Parathyroid adenoma (tissue), 2 donors: ENCODE results near the gene SPESP1.

ENCODE experiments used
- H2AFZ ChIP-seq: fragments of 300-600 bp; sonication (generic); one replicate; pipeline ENCODE4 v1.7.0; 2017; ENCODE audit warnings: antibody characterized with exemption, mild to moderate bottlenecking
- H3K27ac ChIP-seq: fragments of 300-600 bp; sonication (generic); one replicate; pipeline ENCODE4 v1.7.0; 2017
- H3K27me3 ChIP-seq: fragments of 300-600 bp; sonication (generic); one replicate; pipeline ENCODE4 v1.7.0; 2017; ENCODE audit warnings: low read length; ENCODE audit not compliant: control insufficient read depth, insufficient read depth
- H3K36me3 ChIP-seq: fragments of 300-600 bp; sonication (generic); one replicate; pipeline ENCODE4 v1.7.0; 2017; ENCODE audit warnings: low read length; ENCODE audit not compliant: control insufficient read depth, insufficient read depth
- H3K4me1 ChIP-seq: fragments of 300-600 bp; sonication (generic); one replicate; pipeline ENCODE4 v1.7.0; 2017; ENCODE audit warnings: control low read depth
- H3K4me2 ChIP-seq: fragments of 300-600 bp; sonication (generic); one replicate; pipeline ENCODE4 v1.7.0; 2017; ENCODE audit warnings: low read length
- H3K4me3 ChIP-seq: fragments of 300-600 bp; sonication (generic); one replicate; pipeline ENCODE4 v1.7.0; 2017; ENCODE audit warnings: low read depth, low read length
- H3K79me2 ChIP-seq: fragments of 300-600 bp; sonication (generic); one replicate; pipeline ENCODE4 v1.7.0; 2017; ENCODE audit warnings: control low read depth
- H3K9ac ChIP-seq: fragments of 300-600 bp; sonication (generic); one replicate; pipeline ENCODE4 v1.7.0; 2017; ENCODE audit warnings: mild to moderate bottlenecking
- H3K9me3 ChIP-seq: fragments of 300-600 bp; sonication (generic); one replicate; pipeline ENCODE4 v1.7.0; 2017; ENCODE audit warnings: low read length; ENCODE audit not compliant: control insufficient read depth
- CTCF ChIP-seq: fragments of 300-600 bp; sonication (generic); IDR thresholded peaks from one replicate; pipeline ENCODE4 v1.7.0; 2017; ENCODE audit warnings: antibody characterized with exemption, mild to moderate bottlenecking
- donor health status: primary hyperparathyroidism.

SPESP1 gene

GRCh38 chr15:68909601-68910100, 20.7 kb upstream of the SPESP1 start:
- no peaks in the 10 kb centered on the region for H3K27me3 ChIP-seq
- H3K9ac ChIP-seq, result no peak overlapping the region
- H3K4me2 ChIP-seq, result no peak overlapping the region
- no peak overlapping the region for H2AFZ ChIP-seq
- no peaks in the 10 kb centered on the region for H3K36me3 ChIP-seq
- H3K4me3 ChIP-seq, result no peak overlapping the region
- no peak overlapping the region for H3K27ac ChIP-seq
- H3K4me1 ChIP-seq, result no peaks in the 10 kb centered on the region
- H3K79me2 ChIP-seq, result no peaks in the 10 kb centered on the region
- TF ChIP-seq CTCF, result no peak
- H3K9me3 ChIP-seq, result no peaks in the 10 kb centered on the region

GRCh38 chr15:68910341-68910740, 20.0 kb upstream of the SPESP1 start:
- Histone ChIP-seq H3K4me2 (no peak overlapping the region), H3K4me3 (no peak overlapping the region), H3K9me3 (no peaks in the 10 kb centered on the region), H3K27me3 (no peaks in the 10 kb centered on the region), H3K4me1 (no peaks in the 10 kb centered on the region), H3K79me2 (no peaks in the 10 kb centered on the region), H3K27ac (no peak overlapping the region), H3K9ac (no peak overlapping the region), H3K36me3 (no peaks in the 10 kb centered on the region), H2AFZ (no peak overlapping the region)
- TF ChIP-seq CTCF, result no peak

- H3K9me3 ChIP-seq, result no peaks in the 10 kb centered on the region
- H3K27ac ChIP-seq, result no peak overlapping the region
- no peak overlapping the region for H3K4me3 ChIP-seq
- no peak for TF ChIP-seq CTCF
- no peak overlapping the region for H3K4me2 ChIP-seq
- H3K36me3 ChIP-seq, result no peaks in the 10 kb centered on the region
- H3K4me1 ChIP-seq, result no peaks in the 10 kb centered on the region
- no peak overlapping the region for H2AFZ ChIP-seq
- H3K9ac ChIP-seq, result no peak overlapping the region
- H3K27me3 ChIP-seq, result no peaks in the 10 kb centered on the region
- no peaks in the 10 kb centered on the region for H3K79me2 ChIP-seq
Observed at GRCh38 chr15:68910816-68911215, 19.5 kb upstream of the SPESP1 start.

GRCh38 chr15:68921926-68922325, 8.4 kb upstream of the SPESP1 start:
- Histone ChIP-seq H2AFZ (no peak overlapping the region), H3K9ac (no peak overlapping the region), H3K4me2 (no peak overlapping the region), H3K36me3 (no peaks in the 10 kb centered on the region), H3K4me1 (no peaks in the 10 kb centered on the region), H3K27ac (no peak overlapping the region), H3K79me2 (no peaks in the 10 kb centered on the region), H3K9me3 (no peaks in the 10 kb centered on the region), H3K4me3 (no peak overlapping the region), H3K27me3 (no peaks in the 10 kb centered on the region)
- TF ChIP-seq CTCF, result no peak

- Histone ChIP-seq H3K36me3 (no peaks in the 10 kb centered on the region), H2AFZ (no peak overlapping the region), H3K27ac (no peak overlapping the region), H3K4me1 (no peaks in the 10 kb centered on the region), H3K9me3 (no peaks in the 10 kb centered on the region), H3K4me2 (no peak overlapping the region), H3K4me3 (no peak overlapping the region), H3K79me2 (no peaks in the 10 kb centered on the region), H3K27me3 (no peaks in the 10 kb centered on the region), H3K9ac (no peak overlapping the region)
- TF ChIP-seq CTCF, result peak; percentile 63
Observed at GRCh38 chr15:68924866-68925560, 5.3 kb upstream of the SPESP1 start.
